Central memory CD8-positive, alpha-beta T cell (primary cell): ENCODE results near the gene NT5C1B.
"Not testable (repeated sequence)": the region's sequence is repeated elsewhere in the genome, so short reads cannot be mapped to it uniquely, and the experiment has no call there.

Source experiments
- ATAC-seq: fragments of 150-1000 bp; cut with Tn5 transposase; replicated peaks from 2 replicates; pipeline ENCODE4 v1.10.0; 2022; ENCODE audit warnings: mild to moderate bottlenecking, moderate FRiP score, moderate number of reproducible peaks; ENCODE audit not compliant: poor library complexity, severe bottlenecking; ENCODE audit errors: extremely low read depth
- DNase-seq, 2 donors: peaks; one replicate each; pipeline ENCODE4 v3.0.0; 2021; ENCODE audit warnings: low spot score in 2 of 2
- H3K27ac Mint-ChIP-seq: one replicate; pipeline ENCODE4 v1.8.0; 2022; ENCODE audit warnings: low read depth, mild to moderate bottlenecking, moderate library complexity, mixed read lengths
- H3K27me3 Mint-ChIP-seq: one replicate; pipeline ENCODE4 v1.8.0; 2022; ENCODE audit warnings: mixed read lengths
- H3K36me3 Mint-ChIP-seq: one replicate; pipeline ENCODE4 v1.8.0; 2022; ENCODE audit warnings: mild to moderate bottlenecking, moderate library complexity, mixed read lengths; ENCODE audit not compliant: insufficient read depth
- H3K4me1 Mint-ChIP-seq: one replicate; pipeline ENCODE4 v1.8.0; 2022; ENCODE audit warnings: mixed read lengths
- H3K4me3 Mint-ChIP-seq: one replicate; pipeline ENCODE4 v1.8.0; 2022; ENCODE audit warnings: mild to moderate bottlenecking, moderate library complexity, mixed read lengths
- H3K9me3 Mint-ChIP-seq: one replicate; pipeline ENCODE4 v1.8.0; 2022; ENCODE audit warnings: mixed read lengths

The NT5C1B gene

GRCh38 chr2:18589354-18589753, at the start of gene NT5C1B:
Gene NT5C1B, minus strand, starts transcription at chr2:18589569. Its CDS starts 101 bp downstream, at chr2:18589468.
- no peak within 1 kb of the TSS for H3K4me3 Mint-ChIP-seq
- no peaks in the 10 kb centered on the region for H3K9me3 Mint-ChIP-seq
- H3K36me3 Mint-ChIP-seq, result no peaks in the 10 kb centered on the region
- no peak for ATAC-seq
- no peaks in the 10 kb centered on the region for H3K4me1 Mint-ChIP-seq
- no peak within 1 kb of the TSS for H3K27ac Mint-ChIP-seq
- DNase-seq, result no peak
- no peaks in the 10 kb centered on the region for H3K27me3 Mint-ChIP-seq

GRCh38 chr2:18637196-18637595, 47.8 kb upstream of the NT5C1B start:
- DNase-seq (no peak), ATAC-seq (no peak)
- H3K27ac Mint-ChIP-seq, result no peak overlapping the region
- no peaks in the 10 kb centered on the region for H3K36me3 Mint-ChIP-seq
- peaks cover 29% of the 10 kb centered on the region for H3K9me3 Mint-ChIP-seq
- H3K4me3 Mint-ChIP-seq, result no peak overlapping the region
- H3K27me3 Mint-ChIP-seq, result no peaks in the 10 kb centered on the region
- peaks cover 4% of the 10 kb centered on the region for H3K4me1 Mint-ChIP-seq

DNA sequence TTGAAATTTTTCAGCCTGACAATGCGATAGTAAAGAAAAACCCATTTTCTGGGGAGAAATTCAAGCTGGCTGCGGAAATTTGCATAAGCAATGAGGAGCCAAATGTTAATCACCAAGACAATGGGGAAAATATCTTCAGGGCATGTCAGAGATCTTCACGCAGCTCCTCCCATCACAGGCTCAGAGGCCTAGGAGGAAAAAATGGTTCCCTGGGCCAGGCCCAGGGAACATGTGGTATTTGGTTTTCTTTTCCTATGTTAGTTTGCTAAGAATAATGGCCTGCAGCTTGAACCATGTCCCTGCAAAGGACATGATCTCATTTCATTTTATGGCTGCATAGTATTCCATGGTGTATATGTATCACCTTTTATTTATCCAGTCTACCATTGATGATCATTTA, 43.3 kb upstream of the NT5C1B start:
- H3K27ac Mint-ChIP-seq, H3K4me1 Mint-ChIP-seq, H3K4me3 Mint-ChIP-seq, ATAC-seq, DNase-seq, H3K27me3 Mint-ChIP-seq, H3K36me3 Mint-ChIP-seq: not testable (repeated sequence)
- H3K9me3 Mint-ChIP-seq, result peaks cover 30% of the 10 kb centered on the region

- H3K9me3 Mint-ChIP-seq, result peaks cover 13% of the 10 kb centered on the region
- no peak overlapping the region for H3K4me3 Mint-ChIP-seq
These were observed 41.6 kb upstream of the NT5C1B start for GRCh38 chr2:18630941-18631340.

DNA sequence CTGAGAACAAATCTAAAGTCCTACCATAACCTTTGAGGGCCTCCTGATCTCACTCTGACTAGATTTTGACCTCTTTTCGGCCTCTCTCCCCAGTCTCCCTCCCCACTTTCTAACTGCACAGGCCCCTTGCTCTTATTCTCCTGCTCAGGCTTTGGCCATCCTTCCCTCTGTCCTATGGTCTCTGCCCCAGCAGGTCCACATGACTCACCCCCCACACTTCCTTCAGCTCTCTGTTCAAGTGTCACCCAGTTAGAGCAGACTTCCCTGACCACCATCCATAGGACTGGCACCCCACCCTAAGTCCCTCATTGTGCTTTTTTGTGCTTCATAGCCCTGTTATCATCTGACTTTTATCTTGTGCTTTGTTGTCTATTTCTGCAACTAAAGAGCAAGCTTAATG, 41.2 kb upstream of the NT5C1B start:
- Mint-ChIP-seq H3K36me3 (no peaks in the 10 kb centered on the region), H3K9me3 (peaks cover 12% of the 10 kb centered on the region)
- DNase-seq, result no peak

More at GRCh38 chr2:18630941-18631340, 41.6 kb upstream of the NT5C1B start:
- Mint-ChIP-seq H3K27me3 (no peaks in the 10 kb centered on the region), H3K4me1 (no peaks in the 10 kb centered on the region), H3K36me3 (no peaks in the 10 kb centered on the region), H3K27ac (no peak overlapping the region)
- DNase-seq (no peak), ATAC-seq (no peak)

DNA sequence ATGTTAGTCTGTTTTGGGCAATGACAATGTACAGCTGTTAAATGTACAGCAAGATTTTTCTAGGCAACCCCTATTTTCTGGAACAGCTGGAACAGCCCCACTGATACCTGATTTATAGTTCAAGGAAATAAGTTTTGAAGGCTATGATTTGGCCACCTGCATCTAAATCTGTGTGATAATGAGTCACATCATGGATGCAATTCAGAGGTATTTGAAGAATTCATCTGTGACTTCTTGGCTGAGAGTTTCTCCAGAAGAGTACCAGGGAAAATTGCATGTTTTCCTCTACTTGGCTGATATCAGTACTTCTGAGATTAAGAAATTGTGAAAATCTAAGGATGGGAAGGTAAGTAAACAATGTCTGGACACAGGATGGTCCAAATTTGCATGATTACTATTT, 40.7 kb upstream of the NT5C1B start:
- no peaks in the 10 kb centered on the region for H3K36me3 Mint-ChIP-seq
- no peak overlapping the region for H3K27ac Mint-ChIP-seq
- DNase-seq (no peak), ATAC-seq (no peak)
- no peak overlapping the region for H3K4me3 Mint-ChIP-seq
- H3K27me3 Mint-ChIP-seq, result no peaks in the 10 kb centered on the region
- peaks cover 11% of the 10 kb centered on the region for H3K9me3 Mint-ChIP-seq
- no peaks in the 10 kb centered on the region for H3K4me1 Mint-ChIP-seq

More for the DNA sequence above, 41.2 kb upstream of the NT5C1B start:
- Mint-ChIP-seq H3K4me3 (no peak overlapping the region), H3K27me3 (no peaks in the 10 kb centered on the region), H3K27ac (no peak overlapping the region), H3K4me1 (no peaks in the 10 kb centered on the region)
- ATAC-seq, result no peak

- no peaks in the 10 kb centered on the region for H3K36me3 Mint-ChIP-seq
- no peaks in the 10 kb centered on the region for H3K4me1 Mint-ChIP-seq
- no peaks in the 10 kb centered on the region for H3K27me3 Mint-ChIP-seq
- peaks cover 3% of the 10 kb centered on the region for H3K9me3 Mint-ChIP-seq
- no peak for ATAC-seq
- H3K4me3 Mint-ChIP-seq, result no peak overlapping the region
- DNase-seq, result no peak
- H3K27ac Mint-ChIP-seq, result no peak overlapping the region
These were observed 37.7 kb upstream of the NT5C1B start for GRCh38 chr2:18626958-18627650.

GRCh38 chr2:18626256-18626668, 36.9 kb upstream of the NT5C1B start:
- Mint-ChIP-seq H3K36me3 (no peaks in the 10 kb centered on the region), H3K27me3 (no peaks in the 10 kb centered on the region), H3K9me3 (no peaks in the 10 kb centered on the region), H3K27ac (no peak overlapping the region), H3K4me3 (no peak overlapping the region), H3K4me1 (no peaks in the 10 kb centered on the region)
- DNase-seq (no peak), ATAC-seq (no peak)

GRCh38 chr2:18625563-18625962, 36.2 kb upstream of the NT5C1B start:
- no peaks in the 10 kb centered on the region for H3K4me1 Mint-ChIP-seq
- no peaks in the 10 kb centered on the region for H3K27me3 Mint-ChIP-seq

DNA sequence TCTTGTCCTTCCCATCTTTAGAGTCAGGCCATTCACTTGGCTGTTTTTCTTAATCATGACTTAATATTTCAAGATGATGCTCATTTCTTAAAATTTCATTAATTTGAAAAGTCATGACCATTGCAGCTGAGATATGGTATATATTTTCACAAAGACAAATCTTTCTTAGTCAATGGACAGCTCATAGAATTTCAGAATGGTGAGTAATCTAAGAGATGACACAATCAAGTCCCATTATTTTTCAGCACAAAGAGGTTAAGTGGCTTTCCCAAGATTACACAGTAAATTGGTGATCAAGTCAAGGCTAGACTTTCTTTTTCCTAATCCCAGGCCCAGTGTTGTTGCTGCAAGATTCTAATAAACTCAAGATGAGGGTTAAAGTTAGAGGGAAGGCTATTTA, 34.4 kb upstream of the NT5C1B start:
- Mint-ChIP-seq H3K4me1 (no peaks in the 10 kb centered on the region), H3K9me3 (no peaks in the 10 kb centered on the region), H3K4me3 (no peak overlapping the region), H3K36me3 (no peaks in the 10 kb centered on the region), H3K27ac (no peak overlapping the region), H3K27me3 (no peaks in the 10 kb centered on the region)
- DNase-seq, result no peak
- no peak for ATAC-seq

More at GRCh38 chr2:18625563-18625962, 36.2 kb upstream of the NT5C1B start:
- Mint-ChIP-seq H3K36me3 (no peaks in the 10 kb centered on the region), H3K9me3 (no peaks in the 10 kb centered on the region), H3K27ac (no peak overlapping the region), H3K4me3 (no peak overlapping the region)
- ATAC-seq, result no peak
- no peak for DNase-seq

DNA sequence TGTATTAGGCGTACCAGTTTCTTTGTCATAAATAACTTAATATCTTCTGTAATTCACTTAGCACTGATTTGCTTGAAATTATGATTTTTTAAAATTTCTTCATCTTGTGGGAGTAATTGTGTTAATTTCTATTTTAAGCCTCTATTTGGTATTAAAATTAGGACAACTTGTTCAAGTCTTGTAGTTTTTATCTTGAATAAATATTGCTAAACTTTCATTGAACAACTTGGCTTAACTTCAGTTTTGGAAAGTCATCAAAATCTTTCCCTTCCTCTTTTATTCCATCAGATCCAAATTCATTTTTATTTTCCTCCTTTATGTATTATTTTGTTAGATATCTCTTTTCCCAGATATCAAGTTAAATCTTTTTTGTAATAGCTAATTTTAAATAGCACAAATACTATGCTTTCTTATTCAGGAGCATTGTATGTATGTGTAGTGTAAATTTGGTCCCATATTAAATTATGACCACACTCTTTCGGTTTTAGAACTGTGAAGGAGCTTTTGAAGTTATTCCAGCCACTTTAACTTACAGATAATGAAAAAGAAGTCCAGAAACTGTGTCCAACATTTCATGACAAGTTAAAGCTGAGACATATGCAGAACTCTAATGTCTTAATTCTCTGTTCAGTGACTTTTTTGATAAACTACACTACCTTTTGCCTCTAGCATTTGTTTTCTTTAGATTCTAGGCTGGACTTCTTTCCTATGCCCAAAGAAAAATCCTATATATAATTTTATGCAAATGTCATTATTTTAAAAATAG, 31.7 kb upstream of the NT5C1B start:
- DNase-seq (no peak), ATAC-seq (no peak)
- H3K4me3 Mint-ChIP-seq, result no peak overlapping the region
- H3K9me3 Mint-ChIP-seq, result no peaks in the 10 kb centered on the region
- no peaks in the 10 kb centered on the region for H3K4me1 Mint-ChIP-seq
- no peaks in the 10 kb centered on the region for H3K27me3 Mint-ChIP-seq
- no peak overlapping the region for H3K27ac Mint-ChIP-seq
- H3K36me3 Mint-ChIP-seq, result no peaks in the 10 kb centered on the region

GRCh38 chr2:18619091-18619490, 29.7 kb upstream of the NT5C1B start:
- H3K36me3 Mint-ChIP-seq, result no peaks in the 10 kb centered on the region
- no peak overlapping the region for H3K27ac Mint-ChIP-seq
- H3K4me1 Mint-ChIP-seq, result no peaks in the 10 kb centered on the region
- no peaks in the 10 kb centered on the region for H3K9me3 Mint-ChIP-seq
- no peaks in the 10 kb centered on the region for H3K27me3 Mint-ChIP-seq
- no peak overlapping the region for H3K4me3 Mint-ChIP-seq
- ATAC-seq (no peak), DNase-seq (no peak)

DNA sequence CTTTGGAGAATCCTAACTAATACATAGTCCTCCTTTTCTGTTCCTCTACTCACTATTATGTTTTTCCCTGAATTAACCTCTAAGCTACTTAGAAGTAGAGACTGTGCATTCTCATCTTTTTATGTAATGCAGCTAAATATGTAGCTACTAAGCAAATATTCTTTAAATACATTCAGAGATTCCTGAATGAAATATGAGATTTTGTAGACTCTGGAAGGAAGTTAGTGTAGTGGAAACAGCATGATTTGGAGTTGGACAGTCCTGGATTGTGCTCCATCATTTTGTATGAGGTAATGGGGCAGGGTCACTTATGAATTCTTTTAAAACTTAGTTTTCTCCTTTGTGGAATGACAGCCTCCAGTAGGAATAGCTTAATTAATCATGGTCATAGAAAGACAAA, 24.7 kb upstream of the NT5C1B start:
- Mint-ChIP-seq H3K4me3 (no peak overlapping the region), H3K36me3 (peaks cover 2% of the 10 kb centered on the region), H3K4me1 (no peaks in the 10 kb centered on the region), H3K27ac (no peak overlapping the region), H3K27me3 (no peaks in the 10 kb centered on the region), H3K9me3 (no peaks in the 10 kb centered on the region)
- ATAC-seq, result no peak
- DNase-seq, result no peak
